NCI-H1436 (cell line): ENCODE results near the gene SLC35G6.
"Not testable (repeated sequence)": the region's sequence is repeated elsewhere in the genome, so short reads cannot be mapped to it uniquely, and the experiment has no call there.

Experiments used
- DNase-seq: peaks from one replicate; lab custom pipeline; 2025; lab: John Stamatoyannopoulos, UW

SLC35G6 gene

GRCh38 chr17:7481275-7481674 lies at the start of gene SLC35G6:
SLC35G6 (plus strand) TSS chr17:7481446; CDS start chr17:7481517, 71 bp downstream.
- not testable (repeated sequence) for DNase-seq

DNA sequence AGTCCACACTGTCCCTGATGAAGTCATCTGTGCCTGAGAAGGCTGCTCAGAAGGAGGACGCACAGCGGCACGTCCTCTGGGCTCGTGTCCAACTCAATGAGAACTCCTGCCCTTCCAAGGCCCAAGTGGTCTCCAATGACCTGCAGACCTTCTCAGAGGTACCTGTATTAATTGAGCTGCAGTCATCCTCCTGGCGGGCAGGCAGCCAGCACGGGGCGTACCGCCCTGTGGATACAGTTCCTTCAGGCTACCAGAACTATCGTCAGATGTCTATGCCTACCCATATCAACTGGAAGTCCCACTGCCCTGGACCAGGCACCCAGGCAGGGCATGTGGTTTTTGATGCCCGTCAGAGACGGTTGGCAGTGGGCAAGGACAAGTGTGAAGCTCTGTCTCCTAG lies 49.0 kb upstream of the SLC35G6 start:
- DNase-seq: no peak

DNA sequence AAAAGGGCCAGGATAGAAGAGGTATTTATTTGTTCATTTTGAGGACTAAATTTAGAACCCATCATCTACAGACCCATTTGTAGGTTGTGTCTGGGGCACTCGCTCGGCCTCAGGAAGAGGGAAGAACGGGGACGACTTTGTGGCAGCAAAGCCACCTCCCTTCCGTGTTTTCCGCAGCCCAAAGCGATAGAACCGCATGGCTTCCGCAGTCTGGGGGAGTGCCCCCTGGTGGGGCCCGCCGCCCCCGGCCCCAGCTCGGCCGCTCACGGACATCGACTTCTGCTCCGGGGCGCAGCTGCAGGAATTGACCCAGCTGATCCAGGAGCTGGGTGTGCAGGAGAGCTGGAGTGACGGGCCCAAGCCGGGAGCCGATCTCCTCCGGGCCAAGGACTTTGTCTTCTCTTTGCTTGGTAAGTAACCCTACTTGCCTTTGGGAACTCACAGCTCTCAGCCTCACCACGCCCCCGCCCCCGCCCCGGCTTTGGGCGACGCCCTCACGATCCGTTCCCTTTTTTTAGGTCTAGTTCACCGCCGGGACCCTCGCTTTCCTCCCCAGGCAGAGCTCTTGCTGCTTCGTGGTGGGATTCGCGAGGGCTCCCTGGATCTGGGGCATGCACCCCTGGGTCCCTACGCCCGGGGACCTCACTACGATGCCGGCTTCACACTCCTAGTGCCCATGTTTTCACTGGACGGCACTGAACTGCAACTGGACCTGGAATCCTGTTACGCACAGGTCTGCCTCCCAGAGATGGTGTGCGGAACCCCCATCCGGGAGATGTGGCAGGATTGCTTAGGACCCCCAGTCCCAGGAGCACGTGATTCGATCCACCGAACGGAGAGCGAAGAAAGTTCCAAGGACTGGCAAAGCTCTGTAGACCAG lies 45.3 kb upstream of the SLC35G6 start:
- peak; percentile 15 for DNase-seq

- peak; percentile 67 for DNase-seq
These were observed 44.5 kb upstream of the SLC35G6 start for GRCh38 chr17:7436556-7437368.

GRCh38 chr17:7437369-7437863 lies 43.8 kb upstream of the SLC35G6 start:
- DNase-seq: no peak

DNA sequence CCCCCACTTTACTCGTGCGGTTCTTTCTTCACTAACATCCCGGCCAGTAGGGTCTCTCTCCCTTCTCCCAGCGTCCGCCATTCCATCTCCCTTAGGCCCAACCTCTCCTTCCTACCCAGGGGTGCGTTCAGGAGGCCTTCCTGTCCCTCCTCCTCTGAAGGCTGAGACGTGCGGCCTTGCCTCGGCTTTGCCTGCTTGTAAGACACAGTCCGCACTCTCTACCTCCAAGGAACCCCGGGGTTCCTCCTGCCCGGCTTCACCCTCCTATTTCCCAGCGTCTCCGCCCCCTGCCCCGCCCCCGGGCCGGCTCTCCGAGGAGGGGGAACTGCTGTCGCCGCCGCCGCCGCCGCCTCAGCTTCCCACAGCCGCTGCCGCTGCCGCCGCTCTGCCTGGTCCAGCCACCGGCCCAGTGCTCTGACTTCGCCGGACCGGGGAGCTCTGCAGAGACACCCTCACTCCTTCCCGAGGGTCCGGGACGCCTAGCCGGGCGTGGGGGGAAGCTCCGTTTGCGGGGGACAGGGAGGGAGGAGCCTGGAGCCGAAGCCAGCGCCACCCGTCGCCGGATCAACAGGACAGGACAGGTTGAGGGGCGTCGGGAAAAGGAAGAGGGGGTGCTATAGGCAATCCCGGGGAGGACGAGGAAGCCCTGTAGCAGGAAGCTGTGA lies 43.2 kb upstream of the SLC35G6 start:
- DNase-seq: no peak

- no peak for DNase-seq
These were observed 42.4 kb upstream of the SLC35G6 start for GRCh38 chr17:7438656-7439460.

DNA sequence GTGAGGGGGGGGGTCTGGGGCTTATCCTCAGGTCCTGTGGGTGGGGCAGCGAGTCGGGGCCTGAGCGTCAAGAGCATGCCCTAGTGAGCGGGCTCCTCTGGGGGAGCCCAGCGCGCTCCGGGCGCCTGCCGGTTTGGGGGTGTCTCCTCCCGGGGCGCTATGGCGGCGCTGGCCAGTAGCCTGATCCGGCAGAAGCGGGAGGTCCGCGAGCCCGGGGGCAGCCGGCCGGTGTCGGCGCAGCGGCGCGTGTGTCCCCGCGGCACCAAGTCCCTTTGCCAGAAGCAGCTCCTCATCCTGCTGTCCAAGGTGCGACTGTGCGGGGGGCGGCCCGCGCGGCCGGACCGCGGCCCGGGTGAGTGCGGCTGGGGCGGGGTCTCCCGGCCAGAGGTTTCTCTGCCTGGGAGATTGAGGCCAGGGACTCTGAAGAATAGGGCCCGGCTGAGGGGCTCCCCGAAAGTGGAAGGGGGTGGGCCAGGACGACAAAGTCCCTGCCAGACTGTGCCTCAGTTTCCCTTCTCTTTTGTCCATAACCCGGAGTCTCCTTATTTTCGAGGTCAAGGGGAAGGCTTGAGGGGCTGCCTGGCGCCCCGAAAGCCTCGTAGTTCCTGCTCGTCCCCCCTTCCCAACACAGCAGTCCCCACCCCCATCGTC lies 41.7 kb upstream of the SLC35G6 start, which contains the start of gene FGF11:
FGF11 (plus strand) TSS at position 51 of the 651 bp plus-strand sequence; CDS start at position 160, 109 bp downstream.
- DNase-seq: no peak

GRCh38 chr17:7440113-7440833 lies 41.0 kb upstream of the SLC35G6 start:
- peak; percentile 53 for DNase-seq

DNA sequence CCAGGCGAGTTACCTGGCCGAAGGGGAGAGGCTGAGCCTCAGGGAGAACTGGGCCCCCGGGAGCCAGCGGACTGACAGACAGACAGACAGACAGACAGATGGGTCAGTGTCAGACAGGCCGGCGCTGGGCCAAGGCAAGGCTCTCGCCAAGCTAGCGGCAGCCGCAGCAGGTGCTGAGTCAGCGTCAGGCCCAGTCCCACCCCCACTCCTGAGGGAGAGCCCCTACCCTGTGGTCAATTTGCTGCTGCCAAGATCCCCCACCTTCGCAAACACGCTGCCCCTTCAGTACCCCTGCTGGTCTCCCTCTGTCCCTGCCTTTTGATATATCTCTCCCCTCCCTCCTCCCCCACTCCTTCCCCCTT lies 40.4 kb upstream of the SLC35G6 start:
- no peak for DNase-seq

- DNase-seq: no peak
These were observed 40.0 kb upstream of the SLC35G6 start for GRCh38 chr17:7441266-7441665.

DNA sequence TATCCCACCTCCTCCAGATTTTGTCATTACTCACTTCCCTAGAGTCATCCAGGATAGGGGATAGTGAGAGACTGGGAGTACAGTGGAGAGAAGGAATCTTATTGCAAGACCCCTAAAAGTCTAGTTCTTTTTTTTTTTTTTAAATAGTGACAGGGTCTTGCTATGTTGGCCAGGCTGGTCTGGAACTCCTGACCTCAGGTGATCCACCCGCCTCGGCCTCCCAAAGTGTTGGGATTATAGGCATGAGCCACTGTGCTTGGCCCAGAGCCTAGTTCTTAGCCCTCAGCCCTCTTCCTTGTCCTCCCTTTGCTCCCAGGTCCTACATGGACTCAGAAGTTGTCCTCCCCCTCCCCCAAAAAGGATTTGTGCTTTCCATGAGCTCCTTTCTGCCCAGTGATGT lies 39.1 kb upstream of the SLC35G6 start:
- no peak for DNase-seq

GRCh38 chr17:7443499-7444485 lies 37.5 kb upstream of the SLC35G6 start:
- no peak for DNase-seq

GRCh38 chr17:7444682-7445618 lies 36.3 kb upstream of the SLC35G6 start, which contains the start of gene CHRNB1:
CHRNB1 (plus strand) TSS chr17:7445061; CDS start chr17:7445128, 67 bp downstream.
- peak; percentile 86 for DNase-seq

DNA sequence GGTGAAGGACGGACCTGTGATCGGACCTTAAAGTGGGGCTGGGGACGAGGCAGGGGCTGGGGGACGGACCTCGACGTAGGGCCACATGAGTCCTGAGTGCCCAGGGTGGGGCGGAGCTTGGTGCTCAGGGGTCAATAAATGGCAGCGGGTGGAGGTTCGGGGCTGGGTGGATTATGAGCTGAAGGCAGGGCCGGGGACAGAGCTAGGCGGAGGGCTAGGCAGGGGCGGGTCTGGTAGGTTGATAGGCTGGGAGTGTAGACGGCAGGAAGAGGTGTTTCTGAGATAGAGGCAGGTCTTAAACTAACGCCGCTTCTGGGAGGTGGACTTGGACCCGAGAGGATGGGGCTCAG lies 35.7 kb upstream of the SLC35G6 start:
- DNase-seq: peak; percentile 14

DNA sequence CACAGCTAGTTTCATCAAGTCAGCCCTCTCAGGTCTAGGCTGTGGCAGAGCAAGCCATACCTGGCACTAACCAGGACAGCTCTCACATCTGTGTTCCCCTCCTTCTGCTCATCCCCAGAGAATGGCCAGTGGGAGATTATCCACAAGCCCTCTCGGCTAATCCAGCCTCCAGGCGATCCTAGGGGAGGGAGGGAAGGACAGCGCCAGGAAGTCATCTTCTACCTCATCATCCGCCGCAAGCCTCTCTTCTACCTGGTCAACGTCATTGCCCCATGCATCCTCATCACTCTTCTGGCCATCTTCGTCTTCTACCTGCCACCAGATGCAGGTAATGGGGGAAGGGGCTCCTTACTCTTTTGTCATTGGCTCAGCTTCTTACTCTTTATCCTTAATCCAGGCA lies 32.8 kb upstream of the SLC35G6 start:
- no peak for DNase-seq

GRCh38 chr17:7459961-7460545 lies 21.2 kb upstream of the SLC35G6 start:
- DNase-seq: no peak
